Esophagus squamous epithelium (tissue), 4 donors: ENCODE data around the gene WDFY3.

Experiments used
- CTCF ChIP-seq, 6 experiments: fragments of 450-650 bp in 4 of 6; fragments of 200-600 bp in 2 of 6; sonication (generic) in 2 of 6; IDR thresholded peaks; one replicate each; pipeline ENCODE4 v1.5.1; 2016 to 2019; ENCODE audit warnings: antibody characterized with exemption in 6 of 6, mild to moderate bottlenecking in 4 of 6, moderate library complexity in 4 of 6
- POLR2A ChIP-seq, 4 donors: fragments of 450-650 bp; IDR thresholded peaks; one replicate each; pipeline ENCODE4 v1.6.1; 2017; ENCODE audit warnings: antibody characterized with exemption in 4 of 4, mild to moderate bottlenecking in 4 of 4, moderate library complexity in 3 of 4

GRCh38 chr4:84689197-84689596 lies 277.3 kb downstream of the WDFY3 start:
- TF ChIP-seq CTCF (IDR thresholded peaks at IDR 0.05) (no peak), POLR2A (IDR thresholded peaks at IDR 0.05) (no peak)
